CD4-positive, alpha-beta T cell (primary cell): Measurements from ENCODE around the gene MORN5. TPM values are rescaled to one million over a fixed set of nuclear protein-coding genes. Genes with fewer than 3 reads are reported as not detected.

Experiments
- ATAC-seq: fragments of 200-7000 bp; cut with Tn5 transposase; one replicate; pipeline ENCODE4 v1.10.0; 2022; ENCODE audit warnings: mild to moderate bottlenecking; ENCODE audit not compliant: poor library complexity
- CTCF ChIA-PET: fragments of 350-600 bp; sonication (Branson Sonifier 250); formaldehyde crosslinking; loops from one replicate; lab custom pipeline; 2021; ENCODE audit warnings: antibody characterized with exemption, inconsistent platforms; lab: Charles Lee
- POLR2A ChIA-PET: fragments of 350-600 bp; sonication (Branson Sonifier 250); formaldehyde crosslinking; loops from one replicate; lab custom pipeline; 2021; ENCODE audit warnings: antibody characterized with exemption, inconsistent platforms; lab: Charles Lee
- DNase-seq, 14 experiments: peaks; one replicate each; pipeline ENCODE4 v3.0.0-alpha.2; 2013 to 2020; ENCODE audit warnings: mixed read lengths in 2 of 14
- H3K27ac ChIP-seq, 2 donors: one replicate each; pipeline versions ENCODE4 v1.5.1 to v1.7.0; 2013; ENCODE audit warnings: low read length in 2 of 2, low read depth in 1 of 2, mild to moderate bottlenecking in 1 of 2
- H3K27me3 ChIP-seq, 2 experiments: 1 replicate in 1 of 2; 2 replicates in 1 of 2; pipeline versions ENCODE4 v1.6.1 to v1.7.0; 2013; ENCODE audit warnings: low read length in 2 of 2, control low read depth in 1 of 2, mild to moderate bottlenecking in 1 of 2, moderate library complexity in 1 of 2; ENCODE audit not compliant: insufficient read depth in 2 of 2, control insufficient read depth in 1 of 2
- H3K36me3 ChIP-seq: one replicate; pipeline ENCODE4 v1.6.1; 2013; ENCODE audit warnings: low read length, control low read depth; ENCODE audit not compliant: insufficient read depth
- H3K4me1 ChIP-seq: one replicate; pipeline ENCODE4 v1.6.1; 2013; ENCODE audit warnings: low read length, control low read depth; ENCODE audit not compliant: insufficient read depth
- H3K4me3 ChIP-seq: one replicate; pipeline ENCODE4 v1.5.1; 2013; ENCODE audit warnings: mild to moderate bottlenecking, low read length, moderate library complexity
- H3K9me3 ChIP-seq, 2 experiments: 1 replicate in 1 of 2; 2 replicates in 1 of 2; pipeline versions ENCODE4 v1.6.1 to v1.7.0; 2013; ENCODE audit warnings: low read length in 2 of 2, mild to moderate bottlenecking in 2 of 2, control low read depth in 1 of 2, moderate library complexity in 1 of 2; ENCODE audit not compliant: control insufficient read depth in 1 of 2, insufficient read depth in 1 of 2
- H3K27ac Mint-ChIP-seq: one replicate; pipeline ENCODE4 v1.8.0; 2020; ENCODE audit warnings: mixed read lengths
- H3K27me3 Mint-ChIP-seq: one replicate; pipeline ENCODE4 v1.8.0; 2021; ENCODE audit warnings: mixed read lengths
- H3K36me3 Mint-ChIP-seq: one replicate; pipeline ENCODE4 v1.8.0; 2021; ENCODE audit warnings: low read depth, mixed read lengths
- H3K4me1 Mint-ChIP-seq: one replicate; pipeline ENCODE4 v1.8.0; 2021; ENCODE audit warnings: low read depth, mixed read lengths
- H3K4me3 Mint-ChIP-seq: one replicate; pipeline ENCODE4 v1.8.0; 2020; ENCODE audit warnings: mild to moderate bottlenecking, mixed read lengths
- H3K9me3 Mint-ChIP-seq: one replicate; pipeline ENCODE4 v1.8.0; 2020; ENCODE audit warnings: mixed read lengths
- intact Hi-C, 2 experiments: fragments of 100-400 bp; cut with DNase I in 1 of 2; cut with micrococcal nuclease in 1 of 2; formaldehyde crosslinking; loops; one replicate each; pipeline versions ENCODE4 v1.15.1 to v1.9.0; 2023 to 2025; cut with DNase I, micrococcal nuclease
- total RNA-seq, 174 experiments: library from RNA in 2 of 174; stranded (reverse) in 2 of 174; gene quantifications; one replicate each; pipeline ENCODE4 v1.2.3 and lab custom pipeline; 2021 to 2026
- TF ChIP-seq, protein P1 (sequence below): fragments of 200-600 bp; IDR thresholded peaks from one replicate; pipeline ENCODE4 v1.8.0; 2022; ENCODE audit warnings: antibody characterized with exemption, mild to moderate bottlenecking

Gene MORN5
- total RNA-seq, 2 experiments from 2014 or later = not detected

GRCh38 chr9:122179054-122179689, 19.5 kb downstream of the MORN5 start:
- intact Hi-C loops = no loop called here
- CTCF ChIA-PET = no interaction called here
- no peaks in the 10 kb centered on the region for H3K9me3 Mint-ChIP-seq
- H3K36me3 Mint-ChIP-seq = no peaks in the 10 kb centered on the region
- H3K36me3 ChIP-seq = no peaks in the 10 kb centered on the region
- ATAC-seq (no peak), DNase-seq (no peak)
- peaks cover 26% of the 10 kb centered on the region for H3K27me3 Mint-ChIP-seq
- H3K9me3 ChIP-seq = no peaks in the 10 kb centered on the region
- no peak overlapping the region for H3K4me3 ChIP-seq
- POLR2A ChIA-PET = no interaction called here
- H3K27ac ChIP-seq = no peak overlapping the region
- no peak overlapping the region for H3K27ac Mint-ChIP-seq
- H3K4me3 Mint-ChIP-seq = no peak overlapping the region
- H3K27me3 ChIP-seq = peaks cover 0 to 7% of the 10 kb centered on the region in 2 experiments
- no peaks in the 10 kb centered on the region for H3K4me1 ChIP-seq
- H3K4me1 Mint-ChIP-seq = no peaks in the 10 kb centered on the region
- TF ChIP-seq, protein P1, sequence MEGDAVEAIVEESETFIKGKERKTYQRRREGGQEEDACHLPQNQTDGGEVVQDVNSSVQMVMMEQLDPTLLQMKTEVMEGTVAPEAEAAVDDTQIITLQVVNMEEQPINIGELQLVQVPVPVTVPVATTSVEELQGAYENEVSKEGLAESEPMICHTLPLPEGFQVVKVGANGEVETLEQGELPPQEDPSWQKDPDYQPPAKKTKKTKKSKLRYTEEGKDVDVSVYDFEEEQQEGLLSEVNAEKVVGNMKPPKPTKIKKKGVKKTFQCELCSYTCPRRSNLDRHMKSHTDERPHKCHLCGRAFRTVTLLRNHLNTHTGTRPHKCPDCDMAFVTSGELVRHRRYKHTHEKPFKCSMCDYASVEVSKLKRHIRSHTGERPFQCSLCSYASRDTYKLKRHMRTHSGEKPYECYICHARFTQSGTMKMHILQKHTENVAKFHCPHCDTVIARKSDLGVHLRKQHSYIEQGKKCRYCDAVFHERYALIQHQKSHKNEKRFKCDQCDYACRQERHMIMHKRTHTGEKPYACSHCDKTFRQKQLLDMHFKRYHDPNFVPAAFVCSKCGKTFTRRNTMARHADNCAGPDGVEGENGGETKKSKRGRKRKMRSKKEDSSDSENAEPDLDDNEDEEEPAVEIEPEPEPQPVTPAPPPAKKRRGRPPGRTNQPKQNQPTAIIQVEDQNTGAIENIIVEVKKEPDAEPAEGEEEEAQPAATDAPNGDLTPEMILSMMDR = no peak

- Histone ChIP-seq H3K27ac (no peak overlapping the region), H3K9me3 (no peaks in the 10 kb centered on the region), H3K36me3 (no peaks in the 10 kb centered on the region), H3K4me1 (no peaks in the 10 kb centered on the region), H3K4me3 (no peak overlapping the region), H3K27me3 (peaks cover 0 to 4% of the 10 kb centered on the region in 2 experiments)
- CTCF ChIA-PET = no interaction called here
- no peaks in the 10 kb centered on the region for H3K4me1 Mint-ChIP-seq
- TF ChIP-seq, protein P1 = no peak
- POLR2A ChIA-PET = no interaction called here
- DNase-seq (no peak), ATAC-seq (no peak)
- H3K4me3 Mint-ChIP-seq = no peak overlapping the region
- no peaks in the 10 kb centered on the region for H3K36me3 Mint-ChIP-seq
- H3K27me3 Mint-ChIP-seq = peaks cover 22% of the 10 kb centered on the region
- no peaks in the 10 kb centered on the region for H3K9me3 Mint-ChIP-seq
- H3K27ac Mint-ChIP-seq = no peak overlapping the region
- intact Hi-C loops = no loop called here
Measured at GRCh38 chr9:122179690-122180074, 20.0 kb downstream of the MORN5 start.

- intact Hi-C loops = no loop called here
- TF ChIP-seq, protein P1 = no peak
- H3K4me3 Mint-ChIP-seq = no peak overlapping the region
Measured at GRCh38 chr9:122180633-122181032, 20.9 kb downstream of the MORN5 start.

More at GRCh38 chr9:122180633-122181032, 20.9 kb downstream of the MORN5 start:
- Histone ChIP-seq H3K4me3 (no peak overlapping the region), H3K4me1 (no peaks in the 10 kb centered on the region), H3K27ac (no peak overlapping the region), H3K27me3 (peaks cover 0 to 4% of the 10 kb centered on the region in 2 experiments), H3K9me3 (no peaks in the 10 kb centered on the region), H3K36me3 (no peaks in the 10 kb centered on the region)
- peaks cover 16% of the 10 kb centered on the region for H3K27me3 Mint-ChIP-seq
- ChIA-PET POLR2A (no interaction called here), CTCF (interaction anchor here (0.6 kb wide), 1 partner anchor 9 kb away, joined by 4 read pairs; no protein-coding TSS in a partner anchor)
- H3K36me3 Mint-ChIP-seq = no peaks in the 10 kb centered on the region
- no peaks in the 10 kb centered on the region for H3K9me3 Mint-ChIP-seq
- no peak for ATAC-seq
- no peaks in the 10 kb centered on the region for H3K4me1 Mint-ChIP-seq
- H3K27ac Mint-ChIP-seq = no peak overlapping the region
- no peak for DNase-seq
